HG02852 (cell line): ENCODE results near the gene LDLRAD1.
"Not testable (repeated sequence)": the region's sequence is repeated elsewhere in the genome, so short reads cannot be mapped to it uniquely, and the experiment has no call there.

Source experiments
- ATAC-seq: cut with Tn5 transposase; IDR thresholded peaks from one replicate; pipeline ENCODE4 v1.9.1; 2021; ENCODE audit warnings: mild to moderate bottlenecking, moderate library complexity; ENCODE audit not compliant: unreplicated experiment

Gene LDLRAD1

GRCh38 chr1:53995683-53996082, 22.3 kb downstream of the LDLRAD1 start:
- no peak for ATAC-seq

DNA sequence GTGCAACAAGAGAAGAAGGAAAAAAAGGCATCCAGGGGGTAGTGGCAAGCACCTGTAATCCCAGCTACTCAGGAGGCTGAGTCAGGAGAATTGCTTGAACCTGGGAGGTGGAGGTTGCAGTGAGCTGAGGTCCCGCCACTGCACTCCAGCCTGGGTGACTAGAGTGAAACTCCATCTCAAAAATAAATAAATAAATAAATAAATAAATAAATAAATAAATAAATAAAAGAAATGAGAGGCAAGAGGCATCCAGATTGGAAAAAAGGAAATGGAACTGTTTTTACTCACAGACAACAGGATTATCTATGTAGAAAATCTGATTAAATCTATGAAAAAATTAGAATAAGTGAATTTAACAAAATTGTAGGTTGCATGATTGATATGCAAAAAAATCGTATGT, 23.5 kb downstream of the LDLRAD1 start:
- not testable (repeated sequence) for ATAC-seq

- ATAC-seq = no peak
Observed at GRCh38 chr1:53992085-53992874, 25.7 kb downstream of the LDLRAD1 start.

DNA sequence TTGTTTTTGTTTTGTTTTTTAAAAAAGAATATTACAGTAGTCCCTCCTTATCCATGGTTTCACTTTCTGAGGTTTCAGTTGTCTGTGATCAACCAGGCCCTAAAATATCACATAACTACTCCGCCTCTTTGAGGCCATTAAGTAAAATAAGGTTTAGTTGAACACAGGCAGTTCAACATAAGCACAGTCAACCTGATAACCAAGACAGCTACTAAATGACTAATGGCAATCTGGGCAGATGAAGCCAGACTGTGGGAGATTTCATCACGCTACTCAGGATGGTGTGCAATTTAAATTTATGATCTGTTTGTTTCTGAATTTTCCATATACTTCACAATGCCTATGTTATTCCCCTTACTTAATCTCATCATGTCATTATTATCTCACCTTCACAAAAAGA, 30.1 kb downstream of the LDLRAD1 start:
- no peak for ATAC-seq

- no peak for ATAC-seq
Observed at GRCh38 chr1:53986458-53986857, 31.5 kb downstream of the LDLRAD1 start.

GRCh38 chr1:53984726-53985125, 33.3 kb downstream of the LDLRAD1 start:
- no peak for ATAC-seq

- no peak for ATAC-seq
Observed at GRCh38 chr1:53982763-53983104, 35.3 kb downstream of the LDLRAD1 start.

DNA sequence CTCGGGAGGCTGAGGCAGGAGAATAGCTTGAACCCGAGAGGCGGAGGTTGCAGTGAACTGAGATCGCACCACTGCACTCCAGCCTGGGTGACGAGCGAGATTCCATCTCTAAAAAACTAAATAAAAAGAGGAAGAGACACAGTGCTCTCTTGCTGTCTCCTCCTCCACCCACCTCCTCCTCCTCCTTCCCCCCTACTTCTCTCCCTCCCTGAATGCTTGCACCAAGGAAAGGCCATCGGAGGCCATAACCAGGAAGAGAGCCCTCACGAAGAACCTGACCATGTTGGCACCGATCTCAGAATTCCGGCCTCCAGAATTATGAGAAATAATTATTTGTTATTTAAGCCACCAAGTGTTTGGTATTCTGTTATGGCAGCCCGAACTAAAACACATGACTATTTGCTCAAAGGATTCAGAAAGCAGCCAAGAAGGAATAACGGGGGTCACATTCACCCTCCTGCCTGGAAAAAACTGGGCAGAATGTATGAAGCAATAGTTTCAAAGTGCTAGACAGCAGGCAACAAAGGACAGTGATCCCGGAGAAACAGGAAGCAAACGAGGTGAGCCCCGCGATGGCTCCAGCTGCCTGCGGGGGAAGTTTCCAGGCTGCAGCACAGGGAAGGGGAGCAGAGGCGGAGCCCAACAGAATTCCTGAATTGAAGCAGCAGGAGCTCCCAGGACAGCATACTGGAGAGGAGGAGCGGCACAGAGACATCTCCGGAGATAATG, 35.8 kb downstream of the LDLRAD1 start:
- no peak for ATAC-seq

GRCh38 chr1:53981220-53981619, 36.8 kb downstream of the LDLRAD1 start:
- no peak for ATAC-seq

DNA sequence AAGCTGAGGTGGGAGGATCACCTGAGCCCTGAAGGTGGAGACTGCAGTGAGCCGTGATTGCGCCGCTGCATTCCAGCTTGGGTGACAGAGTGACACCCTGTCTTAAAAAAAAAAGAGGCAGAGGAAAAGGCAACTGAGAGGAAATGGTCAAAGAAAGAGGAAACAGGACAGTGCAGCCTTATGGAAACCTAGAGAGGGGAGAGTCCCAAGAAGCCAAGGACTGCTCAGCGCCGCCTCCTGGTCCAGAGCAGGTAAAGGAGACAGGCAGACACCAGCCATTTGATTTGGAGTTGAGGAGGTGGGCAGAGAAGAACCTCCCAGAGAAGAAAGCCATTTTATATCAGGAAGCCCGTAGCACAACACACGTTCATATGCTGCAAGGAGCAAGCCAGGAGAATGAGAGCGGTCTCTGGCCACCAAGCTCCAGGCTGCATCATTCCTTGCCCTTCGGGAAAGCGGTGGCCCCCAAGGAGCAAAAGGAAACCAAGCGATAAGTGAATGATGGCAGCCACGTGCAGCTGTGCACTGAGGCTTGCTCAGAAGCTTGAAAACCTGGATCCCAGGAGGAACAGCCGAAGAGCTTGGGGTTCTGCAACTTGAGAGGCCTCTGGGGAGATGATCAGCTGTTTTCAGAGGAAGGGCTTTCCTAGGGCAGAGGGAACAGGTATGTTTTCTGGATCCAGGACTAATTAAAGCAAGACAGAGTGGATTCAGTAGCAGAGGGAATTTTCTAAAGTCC, 38.1 kb downstream of the LDLRAD1 start:
- ATAC-seq = no peak

DNA sequence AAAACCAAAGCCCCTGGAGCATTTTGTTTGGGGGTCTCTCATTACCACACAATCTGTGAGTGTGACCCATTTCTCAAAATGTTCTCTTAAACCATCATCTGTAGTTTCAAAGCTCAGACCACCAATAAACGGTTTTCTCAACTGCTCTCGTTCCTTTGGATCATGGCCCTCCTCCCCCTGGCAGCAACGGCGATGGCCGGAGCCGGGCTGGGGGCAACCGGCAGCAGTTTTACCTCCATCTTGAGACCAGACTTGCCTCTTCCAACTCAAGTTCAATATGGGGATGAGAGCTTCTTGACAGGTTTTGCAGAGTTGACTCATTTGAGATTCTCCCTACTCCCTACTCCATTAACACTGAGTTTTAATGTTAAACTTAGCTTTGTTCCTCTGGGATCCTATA, 42.1 kb downstream of the LDLRAD1 start:
- no peak for ATAC-seq

GRCh38 chr1:53971718-53972117, 46.3 kb downstream of the LDLRAD1 start:
- no peak for ATAC-seq

- ATAC-seq = not testable (repeated sequence)
Observed at GRCh38 chr1:53969323-53969722, 48.7 kb downstream of the LDLRAD1 start.

DNA sequence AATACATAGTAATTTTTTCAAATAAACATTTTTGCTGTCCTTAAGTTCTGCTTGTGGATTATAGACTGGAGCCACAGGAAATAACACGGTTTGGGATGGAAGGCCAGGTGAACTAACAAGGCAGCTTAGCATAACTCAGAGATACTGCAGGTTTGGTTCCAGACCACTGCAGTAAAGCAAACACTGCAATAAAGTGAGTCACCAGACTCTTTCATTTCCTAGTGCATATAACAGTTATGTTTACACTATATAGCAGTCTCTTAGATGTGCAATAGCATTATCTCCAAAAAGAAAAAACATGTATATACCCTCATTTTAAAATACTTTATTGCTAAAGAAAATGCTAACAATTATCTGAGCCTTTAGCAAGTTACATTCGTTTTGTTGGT, 49.9 kb downstream of the LDLRAD1 start:
- ATAC-seq = no peak

GRCh38 chr1:53967409-53968124, 50.4 kb downstream of the LDLRAD1 start:
- ATAC-seq = no peak

DNA sequence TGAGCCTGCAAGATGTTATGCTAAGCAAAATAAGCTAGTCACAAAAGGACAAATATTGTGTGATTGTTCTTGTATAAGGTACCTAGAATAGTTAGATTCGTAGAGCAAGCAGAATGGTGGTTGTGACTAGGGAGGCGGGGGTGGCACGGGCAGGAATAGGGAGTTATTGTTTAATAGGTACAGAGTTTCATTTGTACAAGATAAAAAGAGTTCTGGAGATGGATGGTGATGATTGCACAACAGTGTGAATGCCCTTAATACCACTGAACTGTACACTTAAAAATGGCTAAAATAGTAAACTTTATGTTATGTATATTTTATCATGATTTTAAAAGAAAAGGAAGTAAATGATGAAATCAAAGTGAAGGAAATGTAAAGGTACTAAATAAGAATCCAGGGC, 51.2 kb downstream of the LDLRAD1 start:
- ATAC-seq = no peak

DNA sequence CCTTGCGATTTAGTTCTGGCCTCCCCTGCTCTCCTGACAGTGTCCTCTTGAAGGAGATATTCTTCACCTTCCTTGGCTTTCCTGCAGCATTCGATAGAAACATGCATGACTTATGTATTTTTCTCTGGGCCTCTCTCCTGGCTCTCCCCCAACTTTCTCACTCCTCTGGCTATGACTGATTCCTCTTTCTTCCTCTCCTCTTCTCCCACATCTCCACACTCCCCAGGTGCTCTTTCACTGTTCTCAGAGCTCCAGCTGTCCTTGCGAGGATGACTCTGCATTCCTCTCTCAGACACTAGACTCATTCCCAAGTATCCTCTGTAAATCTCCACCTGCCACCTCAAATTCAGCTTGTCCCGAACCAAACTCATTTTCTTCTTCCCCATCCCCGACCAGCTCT, 53.9 kb downstream of the LDLRAD1 start:
- no peak for ATAC-seq

- ATAC-seq = no peak
Observed at GRCh38 chr1:53963460-53963859, 54.5 kb downstream of the LDLRAD1 start.

DNA sequence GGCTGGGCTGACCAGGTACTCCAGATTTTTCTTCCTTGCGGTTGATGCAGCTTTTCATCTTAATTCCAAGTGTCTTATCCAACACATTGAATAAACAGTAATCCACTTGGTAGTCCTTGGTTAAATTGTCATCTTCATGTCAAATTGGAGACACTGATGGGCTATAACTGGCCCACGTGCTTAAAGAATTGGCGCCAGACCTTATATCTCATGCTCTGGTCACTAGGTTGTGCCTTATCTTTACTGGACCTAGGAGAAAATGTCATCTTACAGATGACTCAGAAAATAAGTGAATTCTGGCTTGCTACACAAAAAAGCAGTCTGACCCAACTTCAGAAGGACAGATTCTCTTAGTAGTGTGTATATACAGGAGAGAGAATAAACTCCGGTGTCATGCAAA, 55.6 kb downstream of the LDLRAD1 start:
- no peak for ATAC-seq

GRCh38 chr1:53959664-53960250, 58.2 kb downstream of the LDLRAD1 start:
- ATAC-seq = no peak
